HCEC 1CT (cell line): ENCODE measurements around the gene IQCH.
"Not testable (repeated sequence)": the region's sequence is repeated elsewhere in the genome, so short reads cannot be mapped to it uniquely, and the experiment has no call there.

ENCODE experiments used
- DNase-seq: peaks from one replicate; pipeline ENCODE4 v3.0.0-alpha.2; 2017

Gene IQCH

DNA sequence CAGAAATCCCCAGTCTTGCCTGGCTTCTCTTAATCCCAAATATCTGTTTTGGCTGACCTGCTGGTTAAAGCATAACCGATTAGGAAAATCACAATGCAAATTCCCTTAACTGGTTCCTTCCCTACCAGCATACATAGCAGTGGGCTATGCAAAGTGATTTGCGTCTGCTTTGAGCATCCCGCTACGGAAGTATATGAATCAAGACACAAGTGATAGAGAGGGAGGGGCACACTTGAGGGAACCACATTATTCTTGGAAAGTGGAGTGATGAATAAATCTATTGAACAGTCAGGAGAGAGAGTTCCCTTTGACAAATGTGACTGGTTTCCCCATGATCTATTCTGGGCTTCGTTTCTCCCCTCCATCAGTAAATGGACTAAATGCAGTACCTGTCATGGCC is 146.8 kb downstream of the IQCH start:
- no peak for DNase-seq

- DNase-seq, result no peak
Observed at GRCh38 chr15:67403428-67404154, 149.0 kb downstream of the IQCH start.

DNA sequence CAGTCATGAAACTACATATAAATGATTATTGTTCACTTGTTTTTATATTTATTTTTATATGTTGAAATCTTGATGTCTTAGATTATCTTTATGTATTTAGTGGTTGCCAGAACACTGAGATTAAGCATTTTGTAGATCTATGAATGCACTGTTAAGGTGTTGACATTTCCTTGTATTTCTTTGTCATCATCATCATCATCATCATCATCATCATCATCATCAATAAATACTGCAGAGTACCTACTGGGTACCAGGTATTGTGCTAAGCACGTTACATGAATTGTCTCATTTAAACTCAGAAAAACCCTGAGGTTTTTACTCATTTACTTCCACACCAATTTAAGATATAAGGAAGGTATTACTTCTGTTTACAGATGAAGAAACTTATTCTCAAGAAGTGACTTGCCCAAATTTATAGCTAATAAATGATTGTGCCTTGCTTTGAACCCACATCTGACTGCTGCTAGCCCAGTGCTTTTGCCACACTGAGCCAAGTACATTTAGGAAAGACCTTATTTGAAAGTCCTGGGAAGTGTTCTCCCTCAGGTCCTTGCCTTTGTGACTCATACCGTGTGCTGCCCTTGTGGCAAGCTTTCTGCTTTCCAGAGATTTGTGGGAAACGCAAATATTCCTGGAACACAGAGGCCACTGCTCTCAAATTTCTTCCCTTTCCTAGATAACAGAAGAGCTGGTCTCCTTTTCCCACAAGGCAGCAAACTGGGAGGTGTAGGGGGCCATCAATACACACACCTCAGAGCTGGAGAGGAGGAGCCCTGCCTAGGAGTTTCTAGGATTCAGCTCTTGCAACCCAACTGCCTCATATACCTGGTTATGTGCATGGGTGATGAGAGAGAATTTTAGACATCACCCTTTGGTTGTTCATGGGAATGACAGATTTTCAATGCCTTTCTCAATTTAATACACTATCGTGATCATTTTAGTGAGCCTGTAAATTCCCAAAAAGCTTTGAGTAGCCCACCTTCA is 150.9 kb downstream of the IQCH start:
- peak; percentile 40 for DNase-seq

DNA sequence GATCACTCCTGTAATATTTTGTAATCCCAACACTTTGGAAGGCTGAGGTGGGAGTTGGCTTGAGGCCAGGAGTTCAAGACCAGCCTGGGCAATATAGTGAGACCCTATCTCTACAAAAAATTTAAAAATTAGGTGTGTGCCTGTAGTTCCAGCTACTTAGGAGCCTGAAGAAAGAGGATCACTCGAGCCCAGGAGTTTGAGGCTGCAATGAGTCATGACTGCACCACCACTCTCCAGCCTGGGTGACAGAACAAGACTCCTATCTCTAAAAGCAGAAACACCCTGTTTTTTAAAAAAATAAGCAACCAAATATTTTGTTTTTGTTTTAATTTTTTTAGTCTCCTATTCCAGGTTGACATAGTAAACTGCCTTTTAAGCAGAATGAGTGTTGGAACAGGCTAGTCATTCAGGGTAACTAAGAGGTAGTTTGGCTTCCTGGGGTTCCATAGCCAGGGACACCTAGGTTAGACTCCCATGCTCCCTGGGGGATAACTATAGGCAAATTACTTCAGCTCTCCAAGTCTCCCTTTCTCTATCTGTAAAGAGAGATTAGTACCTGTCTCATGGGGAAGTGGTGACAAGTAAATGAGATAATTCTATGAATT is 151.8 kb downstream of the IQCH start:
- DNase-seq, result no peak

DNA sequence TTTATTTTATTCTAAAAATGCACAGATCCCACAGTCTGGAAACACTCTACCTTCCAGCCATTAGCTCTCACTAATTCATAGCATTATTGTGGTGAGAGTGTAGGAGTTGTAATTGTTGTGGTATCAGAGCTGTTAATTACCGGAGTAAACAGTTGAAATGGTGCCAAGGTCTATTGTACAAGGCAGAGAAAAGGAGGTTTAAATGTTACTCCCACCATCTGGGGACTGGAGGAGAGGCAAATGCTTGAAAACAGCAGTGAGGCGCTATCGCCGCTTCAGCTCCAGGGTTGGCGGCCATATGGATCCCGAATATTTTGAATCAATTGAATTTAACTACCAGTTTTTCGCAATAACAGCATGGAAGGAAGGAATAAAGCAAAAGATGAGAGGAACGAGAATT is 153.2 kb downstream of the IQCH start:
- DNase-seq, result no peak

GRCh38 chr15:67409175-67409574 is 154.6 kb downstream of the IQCH start:
- no peak for DNase-seq

- DNase-seq, result no peak
Observed at GRCh38 chr15:67411486-67411885, 156.9 kb downstream of the IQCH start.

DNA sequence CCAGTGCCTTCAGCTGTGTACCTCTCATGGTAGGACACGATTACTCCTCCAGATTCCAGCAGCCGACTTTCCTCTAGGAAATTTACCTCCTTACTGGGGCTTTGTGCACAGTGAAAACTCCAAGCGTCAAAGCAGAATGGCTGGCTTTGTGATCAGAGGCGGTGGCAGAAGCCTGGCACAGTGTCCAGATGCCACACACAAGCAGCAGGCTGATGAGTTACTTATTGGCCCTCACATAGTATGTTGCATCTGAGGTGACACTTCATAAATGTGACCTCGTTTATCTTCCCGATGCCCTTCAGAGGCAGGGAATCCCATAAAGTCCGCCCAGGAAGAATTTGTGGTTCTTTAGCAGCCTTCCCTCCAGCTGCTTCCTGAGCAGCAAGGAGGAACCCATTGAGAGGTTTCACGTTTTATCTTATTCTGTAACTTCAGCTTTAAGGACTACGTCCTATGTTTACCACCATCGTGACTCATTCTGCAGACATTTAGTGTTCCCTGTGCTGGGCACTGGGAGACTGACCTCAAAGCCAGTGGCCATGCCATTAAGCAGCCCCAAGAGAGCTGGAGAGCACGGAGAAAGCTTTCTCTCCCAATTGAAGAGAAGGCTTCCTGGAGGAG is 159.3 kb downstream of the IQCH start:
- DNase-seq, result peak; percentile 42

GRCh38 chr15:67415181-67415580 is 160.6 kb downstream of the IQCH start:
- DNase-seq, result no peak

GRCh38 chr15:67416891-67417290 is 162.3 kb downstream of the IQCH start:
- DNase-seq, result no peak

GRCh38 chr15:67419705-67420104 is 165.1 kb downstream of the IQCH start:
- DNase-seq, result no peak

DNA sequence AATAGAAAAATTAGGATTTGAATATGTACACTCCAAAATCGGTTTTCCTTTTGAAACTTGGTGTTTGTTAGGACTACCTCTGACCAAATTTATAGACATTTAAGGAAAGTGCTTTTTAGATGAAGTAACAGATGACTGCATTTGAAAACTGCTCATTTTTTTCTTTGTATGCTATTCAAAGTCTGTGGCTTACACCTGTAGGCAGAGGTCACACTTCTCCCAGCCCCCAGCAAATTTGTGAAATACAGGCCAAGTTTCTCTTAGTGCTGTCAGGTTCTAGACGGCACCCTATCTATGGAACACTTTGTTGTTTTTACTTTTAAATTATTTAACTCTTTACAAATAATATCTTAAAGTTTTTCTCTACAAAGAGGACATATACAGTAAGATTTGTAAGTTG is 165.6 kb downstream of the IQCH start:
- DNase-seq, result no peak

DNA sequence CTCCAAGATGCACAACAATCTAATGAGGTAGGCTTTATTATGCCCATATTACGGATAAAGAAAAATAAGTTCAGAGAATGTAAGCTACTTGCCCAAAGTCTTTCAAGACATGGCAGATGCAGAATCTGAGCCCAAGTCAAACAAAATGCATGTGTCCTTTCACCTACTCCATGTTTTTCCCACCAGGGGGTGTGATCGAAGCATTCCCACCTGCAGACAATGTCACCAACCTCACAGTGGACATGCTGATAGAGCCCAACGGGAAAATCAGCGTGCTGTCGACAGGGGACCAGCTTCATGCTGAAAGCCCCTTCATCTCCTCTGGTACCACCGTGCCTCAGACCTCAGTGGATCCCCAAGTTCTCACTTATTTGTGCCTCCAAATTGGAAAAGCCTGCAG is 166.5 kb downstream of the IQCH start:
- no peak for DNase-seq

DNA sequence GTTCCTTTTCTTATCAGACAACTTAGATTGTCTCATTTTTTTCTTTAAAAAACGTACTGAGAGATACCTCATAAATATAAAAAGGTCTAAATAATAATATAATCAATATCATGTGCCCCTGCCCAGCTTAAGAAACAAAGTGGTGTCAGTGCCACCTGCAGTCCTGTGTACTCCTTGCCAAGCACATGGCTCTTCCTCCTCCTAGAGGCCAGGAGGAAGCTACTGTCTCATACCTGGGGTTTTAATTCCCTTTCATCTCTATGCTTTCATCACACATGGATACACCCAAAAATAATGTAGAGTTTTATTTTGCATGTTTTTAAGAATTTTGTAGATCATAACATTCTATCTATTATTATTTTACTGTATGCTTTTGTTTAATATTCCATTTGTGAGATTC is 167.7 kb downstream of the IQCH start:
- DNase-seq, result no peak

- peak; percentile 14 for DNase-seq
Observed at GRCh38 chr15:67433495-67434099, 179.0 kb downstream of the IQCH start.

GRCh38 chr15:67436351-67437250 is 182.0 kb downstream of the IQCH start:
- not testable (repeated sequence) for DNase-seq

GRCh38 chr15:67444100-67444499 is 189.5 kb downstream of the IQCH start:
- DNase-seq, result no peak

- no peak for DNase-seq
Observed at GRCh38 chr15:67446449-67446848, 191.9 kb downstream of the IQCH start.

DNA sequence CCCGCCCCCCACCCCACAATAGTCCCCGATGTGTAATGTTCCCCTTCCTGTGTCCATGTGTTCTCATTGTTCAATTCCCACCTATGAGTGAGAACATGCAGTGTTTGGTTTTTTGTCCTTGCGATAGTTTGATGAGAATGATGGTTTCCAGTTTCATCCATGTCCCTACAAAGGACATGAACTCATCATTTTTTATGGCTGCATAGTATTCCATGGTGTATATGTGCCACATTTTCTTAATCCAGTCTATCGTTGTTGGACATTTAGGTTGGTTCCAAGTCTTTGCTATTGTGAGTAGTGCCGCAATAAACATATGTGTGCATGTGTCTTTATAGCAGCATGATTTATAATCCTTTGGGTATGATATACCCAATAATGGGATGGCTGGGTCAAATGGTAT is 193.8 kb downstream of the IQCH start:
- DNase-seq, result not testable (repeated sequence)

GRCh38 chr15:67453703-67454102 is 199.1 kb downstream of the IQCH start:
- DNase-seq, result not testable (repeated sequence)

GRCh38 chr15:67456677-67457529 is 202.3 kb downstream of the IQCH start:
- DNase-seq, result peak; percentile 38
